ENCODE data around the gene CAPZB.

CAPZB gene

GRCh38 chr1:19363536-19364152, 121.7 kb downstream of the CAPZB start:
- no peak for DNase-seq

GRCh38 chr1:19361611-19362147, 123.7 kb downstream of the CAPZB start:
- no peak for DNase-seq

GRCh38 chr1:19360843-19361610, 124.3 kb downstream of the CAPZB start:
- DNase-seq = no peak

- DNase-seq = no peak
Measured at GRCh38 chr1:19360432-19360831, 124.9 kb downstream of the CAPZB start.

- no peak for DNase-seq
Measured at GRCh38 chr1:19360016-19360415, 125.3 kb downstream of the CAPZB start.

- no peak for DNase-seq
Measured at GRCh38 chr1:19359357-19359756, 126.0 kb downstream of the CAPZB start.

- DNase-seq = no peak
Measured at GRCh38 chr1:19358710-19359109, 126.6 kb downstream of the CAPZB start.

- DNase-seq = no peak
Measured at GRCh38 chr1:19357299-19357986, 127.9 kb downstream of the CAPZB start.

GRCh38 chr1:19356266-19356665, 129.1 kb downstream of the CAPZB start:
- no peak for DNase-seq

- no peak for DNase-seq
Measured at GRCh38 chr1:19354531-19354981, 130.8 kb downstream of the CAPZB start.

- no peak for DNase-seq
Measured at GRCh38 chr1:19353596-19353995, 131.7 kb downstream of the CAPZB start.

GRCh38 chr1:19352839-19353238, 132.5 kb downstream of the CAPZB start:
- DNase-seq = no peak

GRCh38 chr1:19351873-19352272, 133.5 kb downstream of the CAPZB start:
- no peak for DNase-seq

- DNase-seq = no peak
Measured at GRCh38 chr1:19350566-19350965, 134.8 kb downstream of the CAPZB start.

GRCh38 chr1:19349999-19350398, 135.3 kb downstream of the CAPZB start:
- DNase-seq = no peak

GRCh38 chr1:19348441-19349198, 136.7 kb downstream of the CAPZB start:
- no peak for DNase-seq

- DNase-seq = no peak
Measured at GRCh38 chr1:19347533-19348172, 137.7 kb downstream of the CAPZB start.

- no peak for DNase-seq
Measured at GRCh38 chr1:19346026-19346425, 139.3 kb downstream of the CAPZB start.

GRCh38 chr1:19345391-19345790, 139.9 kb downstream of the CAPZB start:
- no peak for DNase-seq

GRCh38 chr1:19344831-19345230, 140.5 kb downstream of the CAPZB start:
- no peak for DNase-seq

GRCh38 chr1:19344372-19344810, 140.9 kb downstream of the CAPZB start:
- DNase-seq = no peak

GRCh38 chr1:19343617-19344350, 141.6 kb downstream of the CAPZB start:
- DNase-seq = no peak

All from bone marrow (tissue), 2 donors.